Measurements from ENCODE around the gene C1R. TPM values are rescaled to one million over a fixed set of nuclear protein-coding genes. Genes with fewer than 3 reads are reported as not detected.

The C1R gene
- total RNA-seq = 363 and 481 TPM in 2 replicates

DNA sequence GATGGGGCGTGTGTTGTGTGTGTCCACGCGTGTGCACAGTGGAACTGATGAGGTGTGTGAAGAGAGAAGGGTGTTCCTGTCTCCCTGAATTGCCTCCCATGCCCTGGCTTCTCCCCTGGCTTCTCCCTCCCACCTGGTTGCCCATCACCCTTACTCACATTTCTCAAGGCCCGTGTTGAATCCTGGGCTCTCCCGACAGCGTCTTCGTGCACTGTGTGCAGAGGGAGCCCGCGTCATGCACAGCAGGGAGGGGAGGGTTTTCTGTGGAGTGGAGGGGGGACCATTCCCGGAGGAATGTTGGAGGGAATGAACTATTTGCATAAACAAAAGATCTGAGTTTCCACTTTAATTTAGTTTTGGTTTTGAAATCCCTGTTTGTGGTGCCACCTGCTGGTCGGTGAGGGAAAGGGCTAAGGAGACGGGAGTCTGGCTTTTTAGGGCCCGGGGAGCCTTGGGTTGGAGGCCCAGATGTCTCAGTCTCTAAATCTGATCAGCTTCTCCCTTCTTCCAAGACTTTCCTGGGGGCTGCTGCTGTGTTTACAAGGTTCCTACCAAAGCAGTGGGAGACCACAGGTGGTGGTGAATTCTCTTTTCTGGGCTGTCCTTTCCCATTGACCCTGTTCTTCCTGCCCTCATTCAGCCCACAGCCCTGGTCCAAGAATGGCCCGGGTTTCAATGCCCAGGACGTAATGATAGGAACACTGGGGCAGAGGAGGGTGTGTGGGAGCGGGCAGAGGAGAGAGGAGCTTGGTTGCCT lies at the start of gene C1R:
TSS of gene C1R (minus strand) at position 217 of the 757 bp plus-strand sequence. CDS start at position 160, 57 bp downstream.

DNA sequence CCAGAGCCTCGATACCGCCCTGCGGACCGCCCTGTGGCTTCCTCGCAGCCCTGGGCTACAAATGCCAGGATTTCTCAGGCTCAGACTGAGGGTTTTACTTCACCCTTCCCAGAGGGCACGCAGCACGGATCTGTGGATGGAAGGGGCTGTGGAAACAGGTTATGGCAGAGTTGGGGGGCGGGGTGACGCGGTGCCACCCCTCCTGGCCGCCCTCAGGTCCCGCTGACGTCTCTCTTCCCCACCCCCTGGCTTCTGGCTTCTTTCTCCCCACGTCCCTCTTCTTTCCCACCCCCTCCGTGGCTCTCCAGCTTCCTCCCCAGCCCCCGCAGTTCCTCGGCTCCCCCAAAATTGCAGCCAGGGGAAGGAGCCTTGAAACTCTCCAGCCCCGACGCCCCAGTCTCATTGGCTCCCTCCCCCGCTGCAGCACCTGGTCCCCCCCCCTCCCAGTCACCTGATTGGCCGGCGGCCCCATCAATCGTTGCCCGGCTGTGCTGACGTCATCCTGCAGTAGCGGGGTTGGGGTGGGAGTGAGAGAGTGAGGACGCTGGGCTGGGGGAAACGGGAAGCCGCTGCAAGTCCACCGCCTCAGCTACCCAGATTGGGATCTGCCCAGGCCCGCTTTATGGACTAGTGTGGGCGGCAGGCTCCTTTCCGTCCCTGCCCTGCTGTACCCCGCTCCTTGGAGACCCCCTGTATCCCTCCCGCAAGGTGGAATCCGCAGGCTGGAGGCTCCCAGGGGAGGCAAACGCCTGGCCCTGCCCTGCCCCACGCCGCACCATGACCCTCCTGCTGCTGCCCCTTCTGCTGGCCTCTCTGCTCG lies 37.8 kb upstream of the C1R start, which contains the start of gene CLSTN3:
TSS of gene CLSTN3 (plus strand) at position 500 of the 820 bp plus-strand sequence. CDS start at position 778, 278 bp downstream.

GRCh38 chr12:7128681-7129286 lies 36.5 kb upstream of the C1R start, which contains the start of gene RBP5:
Gene RBP5 (minus strand): TSS chr12:7128889. CDS start chr12:7128775, 114 bp downstream.

GRCh38 chr12:7108796-7109571 lies 16.7 kb upstream of the C1R start, which contains the start of gene C1RL:
Gene C1RL (minus strand): TSS chr12:7109214. CDS start chr12:7109180, 34 bp downstream.

DNA sequence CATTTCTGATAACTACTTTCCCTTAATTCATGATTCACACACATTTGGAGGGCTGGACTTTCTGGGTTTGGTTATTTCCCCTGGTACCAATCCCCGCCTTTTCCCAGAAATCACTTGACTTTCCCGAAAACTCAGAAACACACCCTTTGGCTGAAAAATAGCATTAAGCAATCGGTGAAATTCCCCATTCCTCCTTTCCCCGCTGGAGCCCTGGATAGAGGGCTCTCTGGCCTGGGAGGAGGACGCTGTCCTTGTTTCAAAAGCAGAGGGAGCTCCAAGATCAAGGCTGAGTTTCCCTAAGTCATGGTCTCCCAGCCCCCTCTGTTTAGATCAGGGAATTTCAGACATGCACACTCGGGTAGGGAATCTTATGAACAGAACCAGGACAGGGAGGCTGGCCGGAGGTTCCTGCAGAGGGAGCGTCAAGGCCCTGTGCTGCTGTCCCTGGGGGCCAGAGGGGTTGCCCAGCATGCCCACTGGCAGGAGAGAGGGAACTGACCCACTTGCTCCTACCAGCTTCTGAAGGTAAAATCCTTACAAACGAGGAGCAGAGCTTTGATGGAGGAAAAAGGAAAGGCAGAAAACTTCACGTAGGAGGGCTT lies 31.8 kb downstream of the C1R start, which contains the start of gene C1S:
TSS of gene C1S (plus strand) at position 366 of the 602 bp plus-strand sequence. CDS start 1,195 bp downstream, outside the sequence.

Small RNA genes lying within 50 kb of the gene (small RNA-seq; reads per million reads assigned to genes)
- gene AC006512.1 (not detected), gene RNU6-485P (not detected)

Other genes with a start within 250 kb of the C1R start
- gene CDCA3, start 241.2 kb downstream of the C1R start, total RNA-seq = 1.5 and 3.3 TPM in 2 replicates
- 87.1 and 94.1 TPM in 2 replicates for gene USP5, start 240.3 kb downstream of the C1R start, total RNA-seq
- 504 and 543 TPM in 2 replicates for gene TPI1, start 224.9 kb downstream of the C1R start, total RNA-seq
- gene SPSB2, start 219.1 kb downstream of the C1R start, total RNA-seq = 10.4 and 11.8 TPM in 2 replicates
- gene LRRC23, start 187.6 kb downstream of the C1R start, total RNA-seq = 6.9 and 8.9 TPM in 2 replicates
- 8.0 and 11.4 TPM in 2 replicates for gene ENO2, start 177.9 kb downstream of the C1R start, total RNA-seq
- gene ATN1, start 164.5 kb downstream of the C1R start, total RNA-seq = 19.8 TPM in 2 replicates
- gene RNU7-1, start 148.6 kb downstream of the C1R start, total RNA-seq = not detected in 2 replicates
- 65.3 and 67.2 TPM in 2 replicates for gene C12orf57, start 148.4 kb downstream of the C1R start, total RNA-seq
- 0.61 and 0.65 TPM in 2 replicates for gene PTPN6, start 141.1 kb downstream of the C1R start, total RNA-seq
- 167 and 182 TPM in 2 replicates for gene PHB2, start 121.8 kb downstream of the C1R start, total RNA-seq
- gene EMG1, start 121.5 kb downstream of the C1R start, total RNA-seq = 21.4 and 22.2 TPM in 2 replicates
- 29.2 and 33.6 TPM in 2 replicates for gene LPCAT3, start 74.0 kb downstream of the C1R start, total RNA-seq
- 222 and 306 TPM in 2 replicates for gene C1S, start 31.7 kb downstream of the C1R start, total RNA-seq
- 77.5 and 91.4 TPM in 2 replicates for gene C1RL, start 16.8 kb upstream of the C1R start, total RNA-seq
- gene RBP5, start 36.4 kb upstream of the C1R start, total RNA-seq = not detected in 2 replicates
- 7.7 and 13.3 TPM in 2 replicates for gene CLSTN3, start 37.9 kb upstream of the C1R start, total RNA-seq
- gene PEX5, start 97.2 kb upstream of the C1R start, total RNA-seq = 39.6 and 40.4 TPM in 2 replicates
- gene ACSM4, start 211.6 kb upstream of the C1R start, total RNA-seq = not detected in 2 replicates

Measured in hair follicle dermal papilla cell (primary cell).